ENCODE data around the gene ARL5C. TPM values are rescaled to one million over a fixed set of nuclear protein-coding genes. Genes with fewer than 3 reads are reported as not detected.
A peak's percentile ranks its signal among the peaks of the same experiment; 100 is the strongest.
"Not testable (repeated sequence)": the region's sequence is repeated elsewhere in the genome, so short reads cannot be mapped to it uniquely, and the experiment has no call there.

The ARL5C gene
- total RNA-seq, 1 experiment from 2014 or later, result not detected

DNA sequence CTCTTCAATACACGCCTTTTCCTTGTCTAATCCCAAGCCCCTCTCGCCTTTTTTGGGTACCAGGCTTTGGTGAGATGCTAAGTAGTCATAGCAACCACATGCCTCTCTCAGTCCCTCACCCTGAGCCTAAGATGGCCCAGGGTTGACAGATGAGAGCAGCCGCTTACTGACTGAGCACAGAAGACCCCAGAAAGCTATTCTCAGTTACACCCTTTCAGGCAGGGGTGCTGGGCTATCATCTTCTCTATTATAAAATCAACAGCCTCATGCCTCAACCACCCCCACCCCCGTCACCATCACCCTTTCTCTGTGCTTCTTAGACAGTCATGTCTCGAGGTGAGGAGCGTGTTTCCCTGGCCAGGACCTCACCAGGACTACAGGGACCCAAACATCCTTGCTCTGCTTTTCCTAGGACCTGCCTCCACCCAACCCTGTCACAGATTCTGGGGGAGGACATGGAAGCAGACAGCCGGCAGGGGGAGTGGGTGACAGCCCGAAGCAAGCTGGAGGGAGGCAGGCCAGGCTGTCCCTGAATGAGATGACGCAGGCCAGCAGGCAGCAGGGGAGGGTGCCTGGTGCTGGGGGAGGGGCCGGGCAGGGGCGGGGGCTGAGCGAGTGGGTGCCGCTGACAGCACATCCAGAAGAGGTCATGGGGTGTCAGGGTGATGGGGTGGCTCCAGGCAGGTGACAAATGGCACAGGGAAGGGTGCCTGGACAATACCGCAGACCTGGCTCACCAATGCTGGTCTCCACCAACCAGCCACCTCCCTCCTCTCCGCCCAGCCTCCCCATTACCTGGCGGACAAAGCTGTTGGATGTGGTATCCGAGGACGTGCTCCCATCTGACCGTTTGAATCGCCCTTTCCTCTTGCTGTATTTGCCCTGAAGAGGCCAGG lies 28.4 kb upstream of the ARL5C start:
- no peak for DNase-seq (ENCODE audit: low read depth)

DNA sequence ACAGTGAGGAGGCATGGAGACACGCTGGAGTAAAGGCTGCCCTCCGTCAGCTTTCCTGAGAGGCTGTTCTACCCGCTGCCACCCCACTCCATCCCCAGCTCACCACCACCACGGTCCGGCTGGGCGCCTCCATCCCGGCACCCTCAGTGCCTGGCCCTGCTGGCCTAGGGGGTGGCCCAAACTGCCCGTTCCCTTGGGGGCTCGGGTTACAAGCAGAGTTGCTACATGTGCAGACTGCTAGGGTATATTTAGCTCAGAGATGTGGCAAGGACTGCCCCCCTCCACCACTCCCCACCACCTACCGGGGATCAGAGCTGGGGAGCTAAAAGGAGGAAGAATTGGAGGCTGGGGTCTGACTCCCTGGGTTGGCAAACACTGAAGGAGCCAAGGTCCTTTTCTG lies 27.4 kb upstream of the ARL5C start:
- no peak for DNase-seq (ENCODE audit: low read depth)

- DNase-seq (ENCODE audit: low read depth), result no peak
Measured at GRCh38 chr17:39192901-39193300, 26.9 kb upstream of the ARL5C start.

GRCh38 chr17:39191750-39192510 lies 26.0 kb upstream of the ARL5C start:
- DNase-seq (ENCODE audit: low read depth), result no peak

GRCh38 chr17:39187152-39187830 lies 21.3 kb upstream of the ARL5C start:
- peak; percentile 53 for DNase-seq (ENCODE audit: low read depth)

- no peak for DNase-seq (ENCODE audit: low read depth)
Measured at GRCh38 chr17:39186481-39187002, 20.6 kb upstream of the ARL5C start.

- no peak for DNase-seq (ENCODE audit: low read depth)
Measured at GRCh38 chr17:39183720-39184119, 17.8 kb upstream of the ARL5C start.

GRCh38 chr17:39183045-39183444 lies 17.1 kb upstream of the ARL5C start:
- no peak for DNase-seq (ENCODE audit: low read depth)

DNA sequence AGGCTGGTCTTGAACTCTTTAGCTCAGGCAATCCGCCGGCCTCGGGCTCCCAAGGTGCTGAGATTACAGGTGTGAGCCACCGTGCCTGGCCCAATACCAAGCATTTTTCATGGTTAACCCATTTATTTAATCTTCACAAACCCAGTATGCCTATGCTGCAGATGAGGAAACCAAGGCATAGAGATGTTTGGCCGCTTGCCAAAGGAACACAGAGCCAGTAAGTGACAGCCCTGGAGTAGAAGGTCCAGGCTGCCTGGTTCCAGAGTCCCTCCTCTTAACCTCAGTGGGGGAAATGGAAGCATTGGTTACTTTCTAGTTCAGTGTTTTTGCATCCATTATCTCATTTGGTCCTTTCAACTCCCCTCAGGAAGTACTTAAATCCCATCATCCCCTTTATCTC lies 15.3 kb upstream of the ARL5C start:
- DNase-seq (ENCODE audit: low read depth), result no peak

DNA sequence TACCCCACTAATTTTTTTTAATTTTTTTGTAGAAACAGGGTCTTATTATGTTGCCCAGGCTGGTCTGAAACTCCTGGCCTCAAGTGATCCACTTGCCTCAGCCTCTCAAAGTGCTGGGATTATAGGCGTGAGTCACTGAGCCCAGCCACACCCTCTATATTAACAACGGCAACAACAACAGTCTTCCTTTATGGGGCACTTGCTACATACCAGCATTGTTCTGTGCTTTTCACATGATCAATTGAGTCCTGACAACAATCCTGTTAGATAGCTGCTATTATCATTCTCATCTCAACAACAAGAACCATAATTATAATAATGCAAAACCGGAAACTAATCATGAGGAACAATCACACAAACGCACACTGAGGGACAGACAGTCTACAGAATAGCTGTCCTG lies 12.6 kb upstream of the ARL5C start:
- DNase-seq (ENCODE audit: low read depth), result no peak

GRCh38 chr17:39177256-39177655 lies 11.3 kb upstream of the ARL5C start:
- DNase-seq (ENCODE audit: low read depth), result no peak

DNA sequence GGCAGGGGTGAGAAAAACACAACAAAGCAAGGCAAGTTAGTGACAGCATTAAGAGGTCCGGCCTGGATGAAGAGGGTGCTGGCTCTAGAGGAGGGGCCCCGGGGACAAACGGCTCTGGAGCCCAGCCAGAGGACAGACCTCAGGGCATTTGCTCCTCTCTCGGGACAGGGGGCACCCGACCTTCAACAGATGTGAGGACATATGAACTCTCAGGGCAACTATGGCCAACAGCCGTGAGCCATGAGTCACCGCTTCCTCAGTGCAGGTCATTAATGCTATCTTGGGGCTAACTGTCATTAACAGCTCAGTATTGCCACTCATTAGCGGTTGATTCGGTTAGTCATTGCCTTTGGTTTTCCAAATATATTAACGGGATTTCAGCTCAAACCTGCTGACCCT lies 9.7 kb upstream of the ARL5C start:
- peak; percentile 67 for DNase-seq (ENCODE audit: low read depth)

DNA sequence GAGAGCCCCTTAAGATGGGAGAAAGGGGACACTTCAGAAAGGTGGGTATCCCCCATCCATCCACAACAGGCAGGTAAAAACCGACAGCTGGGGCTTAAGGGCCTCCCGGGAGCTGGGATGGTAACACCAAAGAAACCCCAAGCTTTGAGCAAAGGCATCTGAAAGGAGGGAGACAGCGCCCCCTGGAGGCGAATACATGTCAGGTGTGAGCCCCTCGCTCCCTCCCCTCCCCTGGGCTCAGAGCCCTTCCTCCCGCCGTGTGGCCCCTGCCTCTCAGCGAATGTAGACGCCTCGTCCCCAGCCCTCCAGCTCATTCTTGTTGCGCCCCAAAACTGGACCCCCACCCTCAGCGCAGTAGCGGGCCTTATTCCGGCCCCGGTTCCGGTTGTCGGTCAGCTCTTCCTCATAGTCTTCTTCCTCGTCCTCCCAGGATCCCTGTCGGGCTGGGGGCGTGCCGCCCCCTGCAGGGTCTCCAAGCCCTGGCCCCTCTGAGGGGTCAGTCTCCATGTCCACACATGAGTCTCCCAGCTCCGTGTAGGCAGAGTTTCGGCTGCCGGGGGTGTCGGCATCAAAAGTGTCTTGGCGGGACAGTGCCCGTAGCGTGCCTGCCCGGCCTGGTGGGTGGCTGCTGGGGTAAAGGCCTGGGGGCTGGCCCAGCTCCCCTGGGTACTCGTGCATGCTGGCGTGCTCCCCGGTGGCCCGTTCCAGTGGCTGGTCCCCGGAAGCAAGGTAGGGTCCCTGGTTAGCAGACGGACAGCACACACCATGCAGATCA lies 9.1 kb upstream of the ARL5C start:
- peak; percentile 40 for DNase-seq (ENCODE audit: low read depth)

DNA sequence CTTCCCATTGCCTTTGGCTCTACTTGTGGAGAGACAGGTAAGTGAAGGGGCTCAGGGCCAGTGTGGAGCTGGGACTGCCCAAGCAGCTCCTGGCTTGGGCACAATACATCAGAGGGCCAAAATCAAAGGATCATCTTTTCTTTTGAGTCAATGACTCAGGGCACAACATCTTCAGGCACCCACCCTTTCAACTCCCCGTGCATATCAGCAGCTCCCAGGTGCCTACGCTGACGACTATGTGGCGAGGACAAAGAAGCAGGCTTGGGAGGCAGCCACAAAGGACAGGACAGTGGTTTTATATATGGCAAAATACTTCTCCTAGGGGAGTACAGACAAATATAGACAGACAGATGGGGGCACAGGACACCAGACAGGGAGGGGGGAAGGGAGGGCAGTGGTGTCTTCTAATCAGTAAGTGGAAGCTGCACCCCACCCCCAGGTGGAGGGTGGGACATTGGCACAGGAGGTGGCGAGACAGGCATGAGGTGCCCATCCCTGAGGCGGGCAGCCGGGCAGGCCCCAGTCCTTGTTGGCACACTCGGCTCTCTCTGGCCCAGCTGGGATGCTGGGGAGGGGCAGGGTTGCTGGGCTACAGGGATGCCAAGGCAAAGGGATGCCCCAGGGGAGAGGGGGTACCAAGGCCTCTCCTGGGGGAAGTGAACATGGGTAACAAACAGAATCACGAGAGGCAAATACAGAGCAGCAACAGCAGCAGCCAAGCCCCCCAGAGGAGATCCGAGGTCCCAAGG lies 7.7 kb upstream of the ARL5C start:
- no peak for DNase-seq (ENCODE audit: low read depth)

DNA sequence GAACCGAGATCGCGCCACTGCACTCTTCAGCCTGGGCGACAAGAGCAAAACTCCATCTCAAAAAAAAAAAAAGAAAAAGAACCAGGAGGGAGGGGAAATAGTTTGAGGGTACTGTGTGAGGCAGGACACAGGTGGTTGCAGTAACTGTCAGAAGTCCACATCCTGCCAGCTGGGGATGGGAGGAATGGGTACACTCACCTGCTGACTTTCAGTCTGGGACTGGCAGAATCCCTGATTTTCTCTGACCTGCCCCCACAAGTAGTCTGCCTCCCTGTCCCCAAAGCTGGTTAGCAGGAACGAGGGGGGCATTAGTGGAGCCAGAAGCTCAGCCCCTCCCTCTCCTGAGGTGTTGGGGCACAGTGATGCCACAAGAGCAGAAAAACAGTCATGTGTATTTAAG lies 7.1 kb upstream of the ARL5C start:
- DNase-seq (ENCODE audit: low read depth), result no peak

GRCh38 chr17:39171933-39172332 lies 6.0 kb upstream of the ARL5C start:
- DNase-seq (ENCODE audit: low read depth), result no peak

- no peak for DNase-seq (ENCODE audit: low read depth)
Measured at GRCh38 chr17:39170558-39170957, 4.6 kb upstream of the ARL5C start.

- DNase-seq (ENCODE audit: low read depth), result no peak
Measured at GRCh38 chr17:39170109-39170508, 4.1 kb upstream of the ARL5C start.

- DNase-seq (ENCODE audit: low read depth), result no peak
Measured at GRCh38 chr17:39169518-39169917, 3.6 kb upstream of the ARL5C start.

GRCh38 chr17:39169101-39169500 lies 3.1 kb upstream of the ARL5C start:
- no peak for DNase-seq (ENCODE audit: low read depth)

GRCh38 chr17:39168503-39168902 lies 2.5 kb upstream of the ARL5C start:
- not testable (repeated sequence) for DNase-seq (ENCODE audit: low read depth)

Data from M059J (cell line).